Ovary (tissue), 9 donors: ENCODE results near the gene ABLIM1. TPM values are rescaled to one million over a fixed set of nuclear protein-coding genes. Genes with fewer than 3 reads are reported as not detected.

ENCODE experiments used
- DNase-seq, 5 donors: peaks; one replicate each; pipeline ENCODE4 v3.0.0-alpha.2; 2019 to 2020
- H3K27ac ChIP-seq, 2 donors: fragments of 200-600 bp; one replicate each; pipeline versions ENCODE4 v1.5.1 to v1.8.0; 2019 to 2022
- H3K27me3 ChIP-seq: fragments of 200-600 bp; one replicate; pipeline ENCODE4 v1.8.0; 2022
- H3K36me3 ChIP-seq: fragments of 200-600 bp; sonication (generic); one replicate; pipeline ENCODE4 v1.5.1; 2019
- H3K4me1 ChIP-seq: one replicate; pipeline ENCODE4 v1.8.1; 2013; ENCODE audit warnings: mild to moderate bottlenecking, moderate library complexity; ENCODE audit not compliant: insufficient read depth
- H3K4me3 ChIP-seq: fragments of 200-600 bp; sonication (generic); one replicate; pipeline ENCODE4 v1.5.1; 2017
- H3K9me3 ChIP-seq, 2 donors: fragments of 200-600 bp in 1 of 2; sonication (generic) in 1 of 2; one replicate each; pipeline versions ENCODE4 v1.5.1 to v1.8.1; 2013 to 2019; ENCODE audit warnings: mild to moderate bottlenecking in 1 of 2, moderate library complexity in 1 of 2
- CTCF ChIP-seq, 3 donors: fragments of 450-650 bp in 2 of 3; fragments of 200-600 bp in 1 of 3; IDR thresholded peaks; one replicate each; pipeline versions ENCODE4 v1.5.1 to v1.8.0; 2016 to 2022; ENCODE audit warnings: antibody characterized with exemption in 3 of 3, mild to moderate bottlenecking in 1 of 3
- EP300 ChIP-seq: sonication (generic); formaldehyde crosslinking; IDR thresholded peaks from one replicate; pipeline ENCODE4 v1.6.1; 2017; ENCODE audit warnings: antibody characterized with exemption
- POLR2A ChIP-seq: fragments of 450-650 bp; IDR thresholded peaks from one replicate; pipeline ENCODE4 v1.6.1; 2017; ENCODE audit warnings: antibody characterized with exemption, mild to moderate bottlenecking, moderate library complexity
- WGBS, 3 donors: extraction: QIAGEN DNeasy Blood & Tissue Kit in 1 of 3; methylation state at CpG; one replicate each; pipeline versions ENCODE4 v1.1.5 to v1.1.7; 2013 to 2017; 5-methylcytosine and 5-hydroxymethylcytosine counted together
- intact Hi-C, 4 donors: fragments of 100-400 bp; cut with DNase I; formaldehyde crosslinking; loops; one replicate each; pipeline versions ENCODE4 v1.11.0 to v1.15.1; 2022 to 2023
- polyA plus RNA-seq, 2 donors: library from polyadenylated mRNA; stranded (reverse); fragments of 200-250 nt in 1 of 2; fragments of 350-450 nt in 1 of 2; fragmentation: Illumina TruSeq in 1 of 2; extraction: RNeasy Lipid Tissue Mini Kit (QIAGEN cat#74804) in 1 of 2; gene quantifications; one replicate each; pipeline ENCODE4 v1.2.3, GENCODE V29; 2013 to 2014
- total RNA-seq, 7 donors: library from RNA; depleted of rRNA in 2 of 7; stranded (reverse); fragments of >200 nt in 2 of 7; fragmentation: NEBNext Ultra II Directional in 3 of 7; extraction: Animal tissue kit (Norgen Biotek cat#: 25700) in 3 of 7; gene quantifications; one replicate each; pipeline versions ENCODE4 v1.1.0 to v1.2.4, GENCODE V29; 2016 to 2023
- donor health status: DM: no; HTN: no; CAD: no; lungs with moderate emphysema.
- donor health status: DM: no; HTN: no; CAD: no.
- donor health status: Bipolar disorder and iron deficiency.
- donor health status: DM: yes; HTN: yes; CAD: no.
- donor health status: DM: no; HTN: no; CAD: no.
- donor health status: DM: yes; HTN: yes; CAD: no.

The ABLIM1 gene
- total and polyA plus RNA-seq, 9 donors, result 155 to 505 (median 283) TPM

DNA sequence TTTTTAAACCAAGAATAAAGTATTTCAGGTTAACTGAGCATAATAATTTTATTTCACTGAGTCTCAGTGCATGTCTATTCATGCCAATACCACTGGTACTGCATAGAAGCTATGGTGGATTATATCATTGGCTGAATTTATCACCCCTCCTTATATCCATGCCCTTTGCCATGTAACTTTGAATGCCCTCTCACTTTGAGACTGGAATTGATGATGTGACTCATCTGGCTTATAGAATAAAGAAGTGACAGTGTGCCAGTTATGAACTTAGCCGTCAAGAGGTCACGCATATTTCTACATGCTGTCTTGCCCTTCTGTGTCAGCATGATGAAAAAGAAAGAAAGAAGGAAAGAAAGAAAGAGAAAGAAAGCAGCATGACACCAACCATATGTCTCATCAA is 20.7 kb upstream of the ABLIM1 start:
- peaks cover 2% of the 10 kb centered on the region for H3K4me1 ChIP-seq
- H3K4me3 ChIP-seq, result no peak overlapping the region
- no peaks in the 10 kb centered on the region for H3K27me3 ChIP-seq
- H3K27ac ChIP-seq, result no peak overlapping the region
- no peaks in the 10 kb centered on the region for H3K36me3 ChIP-seq
- WGBS, 3 donors, result 90 to 93% (median 90%) methylated on average over 2 of the region's 2 CpGs
- intact Hi-C loops, result no loop called here
- H3K9me3 ChIP-seq, result no peaks in the 10 kb centered on the region
- TF ChIP-seq EP300 (no peak), CTCF (IDR thresholded peaks at IDR 0.05) (no peak), POLR2A (no peak)
- DNase-seq, result no peak

GRCh38 chr10:114678336-114678735 is 20.3 kb upstream of the ABLIM1 start:
- Histone ChIP-seq H3K27ac (no peak overlapping the region), H3K4me1 (peaks cover 2% of the 10 kb centered on the region), H3K4me3 (no peak overlapping the region), H3K9me3 (no peaks in the 10 kb centered on the region), H3K36me3 (no peaks in the 10 kb centered on the region), H3K27me3 (no peaks in the 10 kb centered on the region)
- intact Hi-C loops, result no loop called here
- 31 to 51% (median 42%) methylated on average over 4 of the region's 4 CpGs for WGBS, 3 donors
- DNase-seq, result no peak
- no peak for TF ChIP-seq EP300
- TF ChIP-seq CTCF (IDR thresholded peaks at IDR 0.05), result no peak
- no peak for TF ChIP-seq POLR2A

DNA sequence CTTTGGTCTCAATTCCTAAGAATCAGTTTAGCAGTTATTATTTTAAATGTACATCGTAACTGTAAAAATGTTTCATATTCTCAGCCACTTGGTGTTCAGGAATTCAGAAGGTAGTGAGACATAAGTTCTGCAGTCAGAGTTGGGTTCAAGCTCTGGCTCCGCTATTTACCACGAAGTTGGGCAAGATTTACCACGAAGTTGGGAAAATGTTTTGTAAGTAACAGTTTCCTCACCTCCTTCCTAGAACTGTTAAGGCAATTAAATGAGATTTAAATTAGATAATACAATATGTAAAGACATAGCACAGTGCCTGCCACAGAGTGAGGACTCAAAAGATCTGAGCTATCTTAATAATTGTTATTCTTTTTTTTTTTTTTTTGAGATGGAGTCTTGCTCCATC is 16.3 kb upstream of the ABLIM1 start:
- H3K9me3 ChIP-seq, result no peaks in the 10 kb centered on the region
- no peak for DNase-seq
- TF ChIP-seq CTCF (IDR thresholded peaks at IDR 0.05) (no peak), EP300 (no peak), POLR2A (no peak)
- no peak overlapping the region for H3K4me3 ChIP-seq
- H3K4me1 ChIP-seq, result no peaks in the 10 kb centered on the region
- 93 to 97% (median 95%) methylated on average over 4 of the region's 4 CpGs for WGBS, 3 donors
- no peaks in the 10 kb centered on the region for H3K36me3 ChIP-seq
- H3K27ac ChIP-seq, result no peak overlapping the region
- H3K27me3 ChIP-seq, result no peaks in the 10 kb centered on the region
- intact Hi-C loops, result no loop called here

GRCh38 chr10:114669648-114670047 is 11.6 kb upstream of the ABLIM1 start:
- TF ChIP-seq CTCF (IDR thresholded peaks at IDR 0.05) (no peak), EP300 (no peak), POLR2A (no peak)
- intact Hi-C loops, result no loop called here
- DNase-seq, result no peak

More at GRCh38 chr10:114669648-114670047, 11.6 kb upstream of the ABLIM1 start:
- WGBS, 3 donors, result 69 to 88% (median 84%) methylated on average over 3 of the region's 3 CpGs
- Histone ChIP-seq H3K36me3 (no peaks in the 10 kb centered on the region), H3K27ac (no peak overlapping the region), H3K27me3 (no peaks in the 10 kb centered on the region), H3K9me3 (no peaks in the 10 kb centered on the region), H3K4me1 (no peaks in the 10 kb centered on the region), H3K4me3 (no peak overlapping the region)
